KG1 (cell line): ENCODE results near the gene HAVCR1.
"Not testable (repeated sequence)": the region's sequence is repeated elsewhere in the genome, so short reads cannot be mapped to it uniquely, and the experiment has no call there.

Experiments
- DNase-seq: peaks from one replicate; lab custom pipeline; 2025; lab: John Stamatoyannopoulos, UW

The HAVCR1 gene

DNA sequence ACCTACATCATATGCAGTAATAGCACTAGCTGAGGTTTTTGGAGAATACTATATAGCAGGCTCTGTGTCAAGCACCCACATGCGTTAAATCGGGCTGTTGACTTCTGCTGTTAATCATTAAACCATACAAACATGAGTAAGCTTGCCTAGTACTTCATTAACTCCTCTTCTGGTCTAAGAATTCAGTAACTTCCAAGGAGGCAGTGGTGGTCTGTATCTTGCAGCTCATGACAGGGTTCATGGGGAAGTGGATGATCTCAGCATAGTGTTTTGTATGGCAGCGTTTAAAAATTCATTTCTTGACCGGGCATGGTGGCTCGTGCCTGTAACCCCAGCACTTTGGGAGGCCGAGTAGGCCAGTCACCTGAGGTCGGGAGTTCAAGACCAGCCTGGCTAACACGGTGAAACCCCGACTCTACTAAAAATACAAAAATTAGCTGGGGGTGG lies at the start of gene HAVCR1:
Gene HAVCR1, minus strand, starts transcription at position 24 of the 447 bp plus-strand sequence. CDS start 1,173 bp downstream, outside the sequence.
- no peak for DNase-seq

DNA sequence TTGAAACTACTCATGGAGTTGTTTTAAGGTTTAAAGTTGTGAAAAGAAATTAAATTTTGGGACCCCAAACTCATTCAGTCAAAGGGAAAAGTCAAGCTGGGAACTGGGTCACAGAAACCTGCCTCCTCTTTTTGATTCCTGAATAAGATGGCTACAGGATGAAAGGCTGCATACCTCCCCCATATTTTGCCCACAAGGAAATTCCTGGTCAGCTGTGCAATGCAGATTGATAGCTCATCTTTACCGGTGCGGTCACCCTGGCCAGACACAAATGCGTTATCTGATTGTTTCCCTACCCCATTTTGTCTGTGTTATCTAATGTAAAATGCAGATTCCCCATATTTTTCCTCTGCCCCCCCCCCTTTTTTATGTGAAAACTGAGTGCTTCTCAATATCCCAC lies 48.6 kb upstream of the HAVCR1 start:
- DNase-seq: no peak

- no peak for DNase-seq
Measured at GRCh38 chr5:157106630-157107461, 47.9 kb upstream of the HAVCR1 start.

DNA sequence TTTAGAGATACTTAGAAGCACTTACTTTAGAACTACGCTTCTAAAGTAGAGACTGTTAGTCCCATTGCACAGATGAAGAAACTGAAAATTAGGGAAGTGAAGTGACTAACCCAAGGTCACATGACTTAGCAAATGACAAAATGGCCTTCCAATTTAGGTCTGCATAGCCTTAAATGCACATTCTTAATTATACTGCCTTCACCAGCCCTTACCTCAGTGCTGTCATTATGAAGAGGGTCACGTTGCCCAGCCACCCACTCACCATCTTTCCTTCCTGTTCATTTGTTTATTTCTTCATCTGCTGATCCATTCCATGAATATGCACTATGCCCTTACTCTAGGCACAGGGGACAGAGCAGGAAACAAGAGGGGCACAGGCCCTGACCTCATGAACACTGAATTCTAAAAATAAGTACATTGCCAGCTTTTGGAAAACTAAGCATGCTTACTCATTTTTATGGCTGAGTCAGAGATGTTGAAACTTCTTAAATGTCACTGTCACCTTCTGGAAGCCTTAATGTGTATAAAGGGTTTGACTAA lies 41.3 kb upstream of the HAVCR1 start:
- DNase-seq: no peak

DNA sequence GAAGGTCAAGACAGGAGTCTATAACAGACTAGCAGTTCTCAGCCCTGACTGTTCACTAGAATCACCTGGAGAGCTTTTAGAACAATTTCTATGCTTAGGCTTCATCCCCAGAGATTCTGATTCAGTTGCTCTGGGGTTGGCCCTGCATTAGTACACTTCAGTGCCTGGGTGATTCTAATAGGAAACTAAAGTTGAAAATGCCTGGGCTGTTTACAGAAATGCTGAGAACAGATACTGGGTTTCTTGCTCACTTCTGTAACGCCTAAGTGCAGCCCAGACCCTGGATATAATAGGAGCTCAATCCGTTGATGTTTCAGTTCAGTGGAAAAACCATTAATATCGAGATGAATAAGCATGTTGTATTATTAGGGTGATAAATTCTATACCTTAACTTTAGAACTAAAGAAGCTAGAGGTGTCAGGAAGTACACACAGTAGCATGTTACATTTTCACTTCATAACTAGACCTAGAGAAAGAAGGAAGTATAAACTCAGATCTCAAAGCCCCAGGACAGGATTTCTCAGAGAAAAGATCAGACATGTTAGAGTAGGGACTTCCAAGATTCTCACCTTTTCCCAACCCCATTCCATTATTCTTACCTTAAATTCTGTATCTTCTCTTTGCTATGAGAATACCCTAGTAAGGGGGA lies 29.6 kb upstream of the HAVCR1 start:
- no peak for DNase-seq

GRCh38 chr5:157086751-157087359 lies 27.9 kb upstream of the HAVCR1 start:
- no peak for DNase-seq

- no peak for DNase-seq
Measured at GRCh38 chr5:157085930-157086329, 27.0 kb upstream of the HAVCR1 start.

DNA sequence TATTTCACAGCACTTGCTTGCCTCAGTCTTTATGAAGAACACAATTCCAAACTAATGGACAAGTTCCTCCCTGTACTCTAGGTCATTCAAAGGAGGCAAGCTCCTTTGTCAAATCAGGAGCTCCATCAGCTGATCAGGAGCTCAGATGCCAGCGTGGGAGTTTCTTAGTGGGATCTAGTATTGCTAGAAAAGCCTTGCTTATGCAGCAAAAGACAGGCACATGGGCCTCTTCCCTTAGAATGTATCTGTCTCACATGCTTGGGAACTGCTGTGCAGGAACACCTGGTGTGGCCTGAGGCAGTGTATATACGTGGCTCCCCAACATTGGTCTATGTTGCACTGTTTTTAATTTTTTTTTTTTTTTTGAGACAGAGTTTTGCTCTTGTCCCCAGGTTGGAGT lies 21.4 kb upstream of the HAVCR1 start:
- no peak for DNase-seq

DNA sequence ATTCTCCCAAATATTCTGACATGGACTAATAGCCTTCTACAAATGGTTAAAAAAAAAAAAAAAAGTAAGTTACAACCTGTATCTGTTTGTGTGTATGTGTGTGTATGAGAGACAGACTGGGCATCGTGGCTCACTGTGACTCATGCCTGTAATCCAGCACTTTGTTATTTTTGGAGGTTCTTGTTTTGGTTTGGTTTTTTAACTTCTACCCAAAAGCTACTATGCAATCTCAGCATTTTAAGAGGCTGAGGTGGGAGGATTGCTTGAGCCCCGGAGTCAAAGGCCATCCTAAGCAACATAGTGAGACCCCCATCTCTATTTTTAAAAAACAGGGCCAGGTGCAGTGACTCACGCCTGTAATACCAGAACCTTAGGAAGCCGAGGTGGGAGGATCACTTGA lies 17.6 kb upstream of the HAVCR1 start:
- DNase-seq: no peak

DNA sequence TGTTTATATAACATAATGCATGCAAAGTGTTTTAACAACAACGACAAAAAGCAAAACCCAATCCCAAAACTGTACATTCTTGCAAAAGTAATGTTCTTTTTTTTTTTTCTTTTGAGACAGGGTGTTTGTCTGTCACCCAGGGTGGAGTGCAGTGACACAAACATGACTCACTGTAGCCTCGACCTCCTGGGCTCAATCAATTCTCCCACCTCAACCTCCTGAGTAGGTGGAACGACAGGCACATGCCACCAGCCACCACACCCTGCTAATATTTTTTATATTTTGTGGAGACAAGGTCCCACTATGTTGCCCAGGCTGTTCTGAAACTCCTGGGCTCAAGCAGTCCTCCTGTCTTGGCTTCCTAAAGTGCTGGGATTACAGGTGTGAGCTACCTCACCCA lies 13.6 kb upstream of the HAVCR1 start:
- no peak for DNase-seq

- DNase-seq: no peak
Measured at GRCh38 chr5:157069949-157070348, 11.0 kb upstream of the HAVCR1 start.

GRCh38 chr5:157068785-157069184 lies 9.9 kb upstream of the HAVCR1 start:
- no peak for DNase-seq

- no peak for DNase-seq
Measured at GRCh38 chr5:157068339-157068738, 9.4 kb upstream of the HAVCR1 start.

- no peak for DNase-seq
Measured at GRCh38 chr5:157067005-157067404, 8.1 kb upstream of the HAVCR1 start.

- DNase-seq: no peak
Measured at GRCh38 chr5:157066080-157066479, 7.2 kb upstream of the HAVCR1 start.

DNA sequence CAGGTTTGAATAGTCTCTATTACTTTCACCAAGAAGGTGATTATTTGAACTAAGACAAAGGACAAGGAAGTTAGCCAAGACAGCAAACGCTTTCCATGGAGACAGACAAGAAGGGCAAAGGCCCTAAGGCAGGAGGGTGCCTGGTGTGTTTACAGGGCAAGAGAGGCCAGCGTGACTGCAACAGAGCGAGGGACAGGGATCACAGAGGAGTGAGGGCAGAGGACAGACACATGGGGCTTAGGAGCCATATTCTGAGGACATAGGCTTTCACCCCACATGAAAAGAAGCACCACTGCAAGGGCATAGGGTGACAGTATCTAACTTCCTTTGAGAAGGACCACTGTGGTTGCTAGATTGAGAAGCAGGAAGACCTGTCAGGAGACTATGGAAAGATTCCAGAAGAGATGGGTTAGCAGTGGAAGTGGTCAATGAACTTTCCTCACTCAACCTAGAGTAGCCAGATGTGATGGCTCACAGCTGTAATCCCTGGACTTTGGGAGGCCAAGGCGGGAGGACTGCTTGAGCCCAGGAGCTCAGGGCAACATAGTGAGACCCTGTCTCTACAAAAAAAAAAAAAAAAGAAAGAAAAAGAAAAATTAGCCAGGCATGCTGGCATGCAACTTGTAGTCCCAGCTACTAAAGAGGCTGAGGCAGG lies 5.0 kb upstream of the HAVCR1 start:
- DNase-seq: no peak

GRCh38 chr5:157059891-157060290 lies 975 bp upstream of the HAVCR1 start:
- no peak for DNase-seq

DNA sequence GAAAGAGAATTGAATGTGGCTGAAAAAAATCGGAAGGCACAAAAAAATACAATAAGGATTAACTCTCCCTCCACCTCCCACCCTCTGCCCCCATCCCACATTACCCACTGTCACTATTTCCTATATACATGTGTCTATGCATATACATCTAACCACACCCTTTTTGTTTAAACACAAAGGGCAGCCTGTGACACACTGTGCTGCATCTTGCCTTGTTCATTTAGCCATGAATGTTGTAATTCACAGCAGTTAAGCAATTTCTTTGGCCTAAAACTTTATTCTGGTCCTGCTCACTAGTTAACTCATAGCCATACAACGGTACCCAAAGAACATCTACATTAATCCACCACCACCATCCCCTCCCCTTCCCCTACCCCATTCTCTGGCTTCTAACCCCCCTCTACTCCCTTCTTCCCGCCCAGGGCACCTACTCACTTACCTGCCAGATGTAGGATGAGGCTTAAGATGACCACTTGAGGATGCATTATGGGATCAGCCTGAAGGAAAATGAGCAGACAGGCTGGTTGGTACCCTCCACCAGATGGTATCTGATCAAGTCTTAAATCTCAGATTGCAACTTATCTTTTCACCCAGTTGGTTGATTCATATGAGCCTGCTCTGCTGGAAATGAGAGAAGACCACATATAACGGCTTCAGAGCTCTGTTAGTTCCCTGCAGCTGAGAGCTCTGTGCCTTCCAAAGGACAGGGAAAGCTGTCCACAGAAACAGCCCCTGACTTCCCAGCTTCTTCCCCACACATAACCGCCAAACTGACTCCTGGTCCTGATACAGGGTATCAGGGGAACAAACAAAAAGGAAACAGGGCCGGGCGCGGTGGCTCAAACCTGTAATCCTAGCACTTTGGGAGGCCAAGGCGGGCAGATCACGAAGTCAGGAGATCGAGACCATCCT lies 1.2 kb downstream of the HAVCR1 start:
- no peak for DNase-seq

GRCh38 chr5:157056848-157057247 lies 2.1 kb downstream of the HAVCR1 start:
- DNase-seq: not testable (repeated sequence)

GRCh38 chr5:157051604-157052245 lies 7.2 kb downstream of the HAVCR1 start:
- DNase-seq: no peak

GRCh38 chr5:157050050-157050449 lies 8.9 kb downstream of the HAVCR1 start:
- no peak for DNase-seq
